GM19025 (cell line): ENCODE measurements around the gene BOD1L1.
A peak's percentile ranks its signal among the peaks of the same experiment; 100 is the strongest.

Experiments used
- ATAC-seq: cut with Tn5 transposase; IDR thresholded peaks from one replicate; pipeline ENCODE4 v1.9.1; 2021; ENCODE audit warnings: mild to moderate bottlenecking, low read depth, moderate library complexity; ENCODE audit not compliant: unreplicated experiment

Gene BOD1L1

DNA sequence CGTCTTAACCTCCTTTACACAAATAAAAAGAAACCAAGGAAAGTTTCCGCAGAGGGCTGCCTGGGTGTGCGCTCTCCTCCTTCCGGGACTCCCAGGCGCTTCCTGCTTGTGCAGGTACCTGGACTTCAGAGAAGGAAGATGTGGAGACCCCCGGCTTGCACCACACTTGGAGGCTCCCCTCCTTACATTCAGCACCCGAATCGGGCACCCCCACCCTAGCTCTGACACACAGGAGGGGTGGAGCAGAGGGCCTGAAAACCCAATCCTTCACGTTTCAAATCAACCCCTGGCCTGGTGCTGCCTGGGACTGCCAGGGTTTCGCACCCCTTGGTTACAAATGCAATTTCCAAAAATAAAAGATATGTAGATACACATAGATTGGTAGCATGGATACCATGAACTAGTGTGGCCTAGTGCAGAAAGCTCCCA lies 86.3 kb downstream of the BOD1L1 start:
- ATAC-seq = no peak

DNA sequence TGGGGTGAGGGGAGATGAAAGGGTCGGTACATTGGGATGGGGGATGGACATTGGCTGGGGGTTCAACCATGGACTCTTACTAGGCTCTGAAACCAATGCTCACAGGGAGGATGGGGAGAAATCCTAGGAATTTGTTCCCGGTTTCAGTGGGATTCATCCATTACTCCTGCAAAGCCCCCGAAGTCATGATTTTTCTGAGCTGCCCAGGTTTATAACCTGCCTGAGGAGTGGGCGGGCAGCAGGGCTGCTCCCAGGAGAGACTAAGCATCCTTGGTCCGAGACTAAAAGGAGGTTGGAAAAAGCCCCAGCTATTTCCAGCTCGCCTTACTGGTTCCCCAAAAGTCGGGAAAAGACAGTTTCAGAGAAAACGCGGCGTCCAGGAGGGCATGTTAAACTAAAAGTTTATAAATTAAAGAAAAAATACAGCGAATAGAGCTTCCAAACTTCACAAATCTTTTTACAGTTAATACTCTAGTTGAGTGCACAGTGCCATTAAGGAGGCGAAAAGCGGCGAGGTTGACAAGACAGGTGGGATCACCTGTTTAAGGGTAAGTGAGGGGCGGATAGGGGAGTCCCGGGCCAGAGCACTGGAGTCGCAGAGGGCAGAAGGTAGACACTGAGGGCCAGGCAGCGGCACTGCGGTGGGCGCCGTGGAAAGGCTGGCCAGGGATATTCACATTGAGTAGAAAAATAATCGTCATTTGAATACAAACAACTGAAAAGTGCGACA lies 86.9 kb downstream of the BOD1L1 start:
- ATAC-seq = no peak

DNA sequence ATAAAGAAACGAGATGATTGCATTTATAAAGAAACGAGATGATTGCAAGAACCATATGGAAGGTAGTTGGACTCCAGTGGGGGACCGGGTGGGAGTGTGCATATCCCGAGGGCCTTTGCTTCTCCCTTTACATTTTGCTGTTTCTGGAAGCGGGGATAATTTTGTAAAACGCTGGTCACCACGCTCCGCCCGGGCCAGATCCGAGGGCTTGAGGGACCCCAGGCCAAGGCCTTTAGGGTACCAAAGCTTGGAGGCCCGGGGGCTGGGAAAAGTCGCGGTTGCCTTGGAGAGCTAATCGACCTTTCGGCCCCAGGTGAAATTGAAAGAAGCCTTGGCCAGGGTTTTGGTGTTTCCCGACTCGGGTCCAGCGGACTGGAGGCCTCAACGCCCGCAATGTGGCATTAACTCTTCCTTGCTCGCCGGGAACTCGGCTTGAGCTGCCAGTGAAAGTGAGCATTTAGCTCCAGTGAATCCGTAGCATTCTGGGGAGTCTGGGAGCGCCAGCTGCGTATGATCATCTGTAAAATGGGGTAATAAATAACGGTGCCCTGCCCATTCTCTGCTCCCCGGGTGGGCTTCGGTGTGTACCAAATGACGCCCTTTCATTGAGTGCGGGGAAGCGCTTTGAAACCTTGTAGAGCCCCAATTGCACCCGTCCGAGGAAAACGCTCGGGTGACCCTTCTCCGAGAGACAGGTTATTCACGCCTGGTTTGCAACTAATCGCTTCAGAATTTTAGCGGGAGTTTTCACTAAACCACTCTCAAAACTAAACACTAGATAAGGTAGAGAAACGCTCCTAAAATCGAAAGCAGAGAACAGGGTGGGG lies 87.7 kb downstream of the BOD1L1 start:
- no peak for ATAC-seq

DNA sequence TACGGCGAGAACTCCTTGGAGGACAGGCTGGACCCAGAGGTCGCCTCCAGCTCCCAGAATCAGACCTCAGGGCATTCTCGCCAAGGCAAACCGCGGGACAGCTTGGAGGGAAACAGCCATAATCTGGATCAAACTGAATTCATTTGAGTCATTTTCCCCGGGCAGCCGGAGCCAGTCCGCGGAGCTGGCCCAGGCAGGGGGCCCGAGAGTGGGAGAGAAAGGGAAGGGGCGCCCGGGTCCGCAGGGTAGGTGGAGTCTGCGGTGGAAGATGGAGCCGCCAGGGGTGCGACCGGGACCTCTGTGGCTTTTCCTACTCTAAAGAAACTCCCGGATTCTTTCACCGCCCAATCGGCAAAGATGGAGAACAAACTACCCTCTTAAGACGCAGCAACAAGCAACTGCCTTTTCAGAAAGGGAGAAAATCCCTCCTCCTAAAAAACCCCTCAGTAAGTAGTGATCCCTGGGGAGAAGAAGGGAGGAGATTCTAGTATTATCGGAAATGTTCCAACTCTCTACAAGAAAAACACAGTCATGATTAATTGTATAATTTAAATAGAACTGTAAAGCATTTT lies 88.4 kb downstream of the BOD1L1 start:
- no peak for ATAC-seq

DNA sequence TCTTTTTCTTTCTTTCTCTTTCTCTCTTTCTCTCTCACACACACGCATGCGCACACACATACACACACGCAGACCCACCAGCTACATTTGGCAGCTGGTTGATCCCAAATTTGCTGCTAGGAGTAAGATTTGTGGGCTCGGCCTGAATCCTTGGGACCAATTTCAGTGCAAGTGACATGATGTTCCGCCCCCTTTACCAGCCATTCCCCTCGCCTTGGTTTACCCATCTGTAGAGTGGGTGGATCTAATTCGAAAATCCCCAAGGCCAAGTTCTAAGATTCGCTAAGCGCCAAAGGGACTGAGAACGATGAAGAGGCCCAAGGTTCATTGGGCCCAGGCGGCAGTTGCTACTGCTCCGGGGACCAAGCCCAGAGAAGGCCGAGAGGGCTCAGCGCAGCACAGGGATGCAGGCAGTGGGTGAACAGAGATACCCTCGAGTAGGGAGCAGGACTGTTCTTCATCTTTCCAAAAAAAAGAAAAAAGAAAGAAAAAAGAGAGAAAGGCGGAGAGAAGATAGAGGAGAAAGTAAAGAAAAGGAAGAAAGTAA lies 89.0 kb downstream of the BOD1L1 start:
- no peak for ATAC-seq

DNA sequence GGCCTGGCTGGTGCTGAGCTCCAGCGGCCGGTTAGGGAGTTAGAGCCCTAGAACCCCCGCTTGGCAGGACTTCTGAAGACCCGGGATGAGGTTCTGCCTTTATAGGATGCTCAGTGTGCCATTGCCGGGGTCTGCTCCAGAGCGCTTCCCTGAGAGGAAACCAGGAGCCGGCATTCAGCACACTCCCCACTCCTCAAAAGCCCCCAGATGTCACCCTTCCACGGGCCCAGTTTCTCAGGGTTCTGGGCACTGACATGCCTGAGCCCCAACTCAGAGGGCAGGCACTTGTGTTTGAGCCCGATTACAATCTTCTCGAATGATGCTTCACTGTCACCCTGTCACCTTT lies 89.7 kb downstream of the BOD1L1 start:
- no peak for ATAC-seq

DNA sequence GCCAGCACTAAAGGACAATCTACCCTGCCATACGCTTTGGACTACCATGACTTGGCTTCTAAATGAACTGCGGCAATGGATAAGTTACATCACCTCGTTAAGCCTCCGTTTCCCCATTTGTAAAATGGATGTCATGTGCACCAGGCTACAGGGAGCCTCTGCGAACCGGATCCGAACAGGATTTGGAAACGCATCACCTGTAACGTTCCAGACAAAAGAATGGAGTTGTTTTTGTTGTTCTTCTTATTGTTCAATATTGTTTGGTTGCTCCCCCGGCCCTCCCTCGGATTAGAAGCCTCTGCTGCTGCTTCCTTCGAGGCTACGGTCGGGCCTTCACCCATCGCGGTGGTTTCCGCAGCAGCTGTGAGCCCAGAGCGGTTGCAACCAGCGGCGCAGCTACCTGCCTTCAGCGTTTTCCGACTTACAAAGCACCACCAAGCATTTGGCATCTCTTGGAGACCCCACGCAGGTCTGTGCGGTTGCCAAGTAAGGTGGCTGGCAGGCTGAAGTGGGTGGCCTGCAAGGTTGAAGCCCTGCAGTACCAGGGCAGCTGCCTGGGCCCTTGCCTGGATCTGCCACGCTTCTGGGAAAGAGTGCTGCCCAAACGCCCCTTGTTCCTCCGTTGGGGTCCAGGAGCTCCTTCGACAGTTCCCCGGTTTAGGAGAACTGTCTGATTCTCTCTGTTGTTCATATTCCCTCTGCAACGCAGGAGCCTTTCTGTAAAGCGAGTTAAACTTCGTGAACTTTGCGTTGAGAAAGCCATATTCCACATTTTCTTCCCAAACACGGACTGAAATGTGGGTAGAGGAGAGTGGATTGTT lies 90.3 kb downstream of the BOD1L1 start:
- ATAC-seq = no peak

DNA sequence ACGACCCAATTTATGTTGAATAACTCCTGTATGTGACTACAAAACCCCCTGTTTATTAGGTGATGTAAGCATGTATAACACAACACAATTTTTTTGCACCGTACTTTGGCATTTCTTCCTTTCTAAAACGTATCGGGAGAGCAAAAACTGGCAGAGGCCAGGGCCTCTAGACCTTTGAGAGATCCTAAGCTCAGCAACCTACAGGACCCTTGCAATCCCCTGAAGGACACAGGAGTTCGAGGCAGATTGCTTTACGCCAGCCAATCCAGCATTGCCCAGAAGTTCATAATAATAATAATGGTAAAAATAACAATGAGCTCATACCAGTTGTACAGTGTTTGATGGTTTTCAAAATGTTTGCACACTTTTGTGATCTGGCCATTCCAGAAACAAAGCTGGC lies 90.9 kb downstream of the BOD1L1 start:
- ATAC-seq = no peak

DNA sequence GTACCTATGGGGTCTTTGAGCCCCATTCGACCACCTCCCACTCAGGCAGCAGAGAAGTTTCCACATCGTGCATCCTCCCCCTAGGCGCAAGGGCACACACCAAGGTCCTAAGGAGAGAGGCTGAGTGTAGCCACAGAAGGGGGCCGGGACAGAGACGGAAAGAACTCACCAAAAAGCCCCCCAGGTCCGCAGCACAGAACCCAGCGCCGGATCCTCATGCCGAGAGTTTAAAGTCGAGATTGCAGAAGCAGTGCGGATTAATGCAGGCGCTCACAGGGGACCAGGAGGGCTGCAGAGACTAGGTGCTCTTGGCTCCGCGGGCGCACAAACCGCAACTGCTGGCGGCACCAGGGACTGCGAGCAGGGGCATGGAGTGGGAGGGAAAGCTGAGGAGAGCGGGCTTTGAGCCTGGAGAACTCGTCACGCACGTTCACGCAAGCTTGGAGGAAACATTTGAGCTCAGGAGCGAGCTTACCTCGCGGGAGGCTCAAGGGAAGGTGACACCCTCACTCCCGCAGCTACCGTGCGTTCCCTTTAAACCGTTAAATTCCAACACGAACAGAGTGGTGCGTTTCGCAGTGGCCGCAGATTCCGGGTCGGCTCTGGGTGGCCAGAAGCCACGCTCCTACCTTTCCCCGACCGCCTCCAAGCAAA lies 91.7 kb downstream of the BOD1L1 start:
- ATAC-seq = no peak

DNA sequence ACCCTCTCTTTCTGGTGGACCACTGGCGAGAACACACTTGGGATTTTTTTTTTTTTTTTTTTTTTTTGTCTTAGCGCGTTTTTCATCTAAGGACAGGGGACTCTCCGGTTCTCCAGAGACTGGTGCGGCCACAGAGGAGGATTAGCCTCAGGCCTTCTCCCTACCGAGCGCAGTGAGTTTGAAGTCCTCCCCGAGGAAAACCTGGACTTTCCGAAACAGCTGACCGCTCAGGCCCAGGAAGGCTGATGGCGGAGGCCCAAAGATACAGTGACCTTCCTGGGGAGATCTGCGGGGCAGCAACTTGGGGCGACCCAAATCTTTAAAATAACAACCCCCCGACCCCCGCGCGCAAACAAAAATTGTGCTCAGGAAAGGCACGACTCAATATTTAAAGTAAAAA lies 92.4 kb downstream of the BOD1L1 start:
- no peak for ATAC-seq

DNA sequence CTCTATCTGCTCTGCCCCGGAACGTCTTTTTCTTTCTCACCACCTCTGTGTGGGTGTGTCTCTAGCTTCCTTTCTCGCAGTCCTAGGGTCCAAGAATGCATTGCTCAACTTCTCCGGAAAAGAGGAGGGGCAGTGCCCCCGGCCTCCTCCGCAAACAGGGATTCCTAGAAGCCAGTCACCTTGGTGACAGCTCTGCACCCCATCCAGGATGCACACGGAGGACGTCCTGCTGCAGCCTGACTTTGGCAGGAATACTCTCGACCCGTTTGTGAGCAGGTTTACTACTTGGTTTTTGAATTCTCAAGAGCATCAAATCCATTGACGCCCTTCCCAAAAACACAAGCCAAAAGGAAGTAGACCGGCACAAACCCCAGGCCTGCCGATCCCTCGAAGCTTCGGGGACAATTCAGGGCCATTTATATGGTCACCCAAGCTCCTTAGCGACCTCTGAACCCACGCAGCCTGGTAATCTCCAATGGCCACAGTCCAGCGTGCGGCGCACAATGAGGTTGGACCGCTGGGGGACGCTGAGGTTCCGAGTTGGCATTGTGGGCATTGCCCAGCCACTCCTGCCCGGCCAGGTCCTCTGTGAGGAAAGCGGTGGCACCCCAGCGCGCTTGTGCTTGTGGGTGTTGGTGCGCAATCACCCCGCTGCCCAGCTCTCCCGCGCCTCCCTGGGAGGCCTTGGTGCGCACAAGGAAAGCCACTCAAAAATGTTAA lies 93.0 kb downstream of the BOD1L1 start:
- no peak for ATAC-seq

DNA sequence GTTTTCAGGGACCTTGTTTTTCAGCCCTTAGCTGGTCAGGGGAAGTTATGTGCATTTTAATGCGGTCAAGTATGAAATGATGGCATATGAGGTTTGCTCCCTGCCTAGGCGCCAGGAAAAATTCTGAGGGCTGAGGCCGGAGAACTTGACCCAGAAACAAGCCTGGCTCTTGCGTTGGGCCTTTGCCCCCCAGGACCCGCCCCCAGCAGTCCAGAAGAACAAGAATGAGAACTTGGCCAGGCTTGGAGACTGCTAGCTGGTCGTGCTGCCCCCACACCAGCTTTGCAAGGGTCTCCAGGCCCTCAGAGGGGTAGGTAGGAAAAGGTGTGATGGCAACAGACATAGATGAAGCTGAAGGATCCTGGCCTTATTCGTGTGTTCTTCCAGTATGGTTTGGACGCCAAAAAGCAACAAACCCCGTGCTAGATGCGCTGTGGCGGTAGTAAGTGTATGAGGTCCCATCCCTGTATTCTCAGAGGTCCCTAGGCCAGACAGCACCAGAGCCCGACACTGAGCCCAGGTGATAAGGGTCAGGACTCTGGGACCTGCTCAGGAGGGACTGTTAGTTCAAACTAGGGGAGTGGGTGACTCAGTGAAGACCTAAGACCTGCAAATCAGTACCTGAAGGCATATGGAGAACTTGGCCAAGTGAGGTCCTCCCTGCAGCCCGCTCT lies 93.7 kb downstream of the BOD1L1 start:
- ATAC-seq = no peak

DNA sequence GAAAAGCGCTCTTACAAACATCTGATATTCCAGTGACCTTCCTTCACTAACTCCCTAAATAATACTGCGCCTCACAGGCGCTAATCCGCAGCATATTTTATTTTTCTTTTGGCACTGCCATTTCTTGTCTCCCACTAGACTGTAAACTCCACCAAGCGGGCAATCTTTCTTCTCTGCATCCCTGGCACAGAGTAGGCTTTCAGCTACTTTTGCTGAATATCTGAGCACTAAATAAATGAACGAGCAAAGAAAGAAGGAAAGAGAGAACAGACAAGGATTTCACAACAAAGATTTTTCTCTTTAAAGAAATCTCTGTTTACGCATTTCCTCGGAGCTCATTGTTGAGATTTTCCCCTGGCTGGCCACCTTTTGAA lies 95.9 kb downstream of the BOD1L1 start:
- ATAC-seq = no peak

DNA sequence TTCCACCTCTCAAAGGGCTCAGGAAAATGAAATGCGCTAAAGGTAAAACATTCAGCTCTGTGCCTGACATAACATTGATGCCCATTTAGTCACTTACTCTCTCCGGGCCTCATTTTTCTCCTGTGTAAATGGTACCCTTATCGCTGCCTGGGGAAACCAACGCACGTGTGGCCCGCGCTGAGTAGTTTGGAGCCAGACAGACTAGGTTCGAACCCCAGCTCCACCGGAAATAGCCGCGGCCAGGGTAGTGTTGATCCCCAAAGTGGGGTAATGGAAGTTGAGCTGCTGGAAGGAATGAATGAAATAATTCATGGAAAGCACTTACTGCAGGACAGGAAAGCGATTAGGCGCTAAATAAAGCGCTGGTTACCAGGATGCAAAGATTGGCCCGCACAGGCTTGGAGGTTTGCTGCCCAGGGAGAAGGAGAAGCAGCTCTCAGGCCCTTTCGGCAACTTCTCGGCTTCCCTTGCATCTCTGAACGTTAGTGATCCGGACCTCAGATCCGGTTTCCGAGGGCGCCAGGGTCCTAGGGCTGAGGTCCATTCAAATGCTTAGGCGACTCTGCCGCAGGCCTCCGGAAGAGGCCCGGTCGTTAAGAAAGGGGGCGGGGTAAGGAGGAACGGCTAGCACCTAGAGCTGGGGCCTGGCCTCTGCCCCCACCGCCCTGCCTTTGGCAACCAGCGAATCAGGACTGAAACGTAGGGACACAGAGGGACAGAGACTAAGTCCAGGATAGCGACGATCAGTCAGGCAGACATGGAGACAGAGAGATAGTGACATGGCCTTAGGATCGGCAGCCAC lies 96.5 kb downstream of the BOD1L1 start:
- ATAC-seq = no peak

DNA sequence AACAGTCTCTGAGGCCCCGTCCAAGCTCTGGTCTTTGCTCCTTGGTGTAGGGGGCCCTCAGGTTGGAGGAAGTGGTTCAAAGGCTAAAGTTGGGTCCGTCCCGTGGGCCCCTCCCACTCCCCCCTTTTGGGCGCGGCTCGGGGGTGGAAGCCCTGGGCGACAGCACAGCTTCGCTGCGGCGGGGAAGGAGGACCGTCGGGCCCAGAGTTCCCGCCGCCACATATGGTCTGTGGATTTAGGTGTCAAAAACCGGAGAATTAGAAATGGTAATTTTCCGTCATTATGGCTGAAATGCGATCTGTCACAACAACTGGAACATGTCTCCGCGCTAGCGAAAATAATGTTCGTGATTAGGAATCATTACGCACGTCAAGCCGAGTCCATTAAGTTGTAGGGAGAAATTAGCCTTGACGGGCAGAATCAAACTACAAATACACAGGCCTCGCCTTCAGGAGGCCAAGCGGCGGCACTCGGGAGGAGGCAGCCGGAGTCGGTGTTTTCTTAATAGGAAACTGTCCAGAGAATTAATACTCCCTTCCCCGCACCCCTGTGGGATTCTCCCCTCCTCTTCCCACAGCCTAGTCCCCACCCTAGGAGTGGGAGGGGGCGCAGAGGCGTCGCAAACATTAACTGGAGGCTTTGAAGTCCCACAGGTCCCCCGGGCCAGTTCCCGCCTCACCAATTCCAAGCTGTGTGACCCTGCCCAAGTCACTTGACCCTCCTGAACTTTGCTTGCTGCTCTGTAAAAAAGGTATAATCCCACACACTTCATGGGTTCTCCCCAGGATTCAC lies 98.2 kb downstream of the BOD1L1 start:
- ATAC-seq = no peak

DNA sequence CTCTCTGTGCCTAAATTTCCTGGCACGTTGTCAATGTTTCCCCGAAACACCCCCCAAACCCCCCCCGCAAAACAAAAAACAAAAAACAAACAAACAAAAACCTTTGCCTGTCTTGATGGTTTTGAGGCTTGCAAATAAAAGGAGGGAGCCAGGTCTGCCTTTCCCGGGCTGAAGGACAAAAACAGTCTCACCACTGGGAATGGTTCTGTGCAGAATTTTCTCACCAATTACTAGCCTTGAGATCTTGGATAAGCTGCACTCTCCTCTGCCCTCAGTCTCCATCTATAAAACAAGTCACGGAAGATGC lies 98.8 kb downstream of the BOD1L1 start:
- ATAC-seq = no peak

DNA sequence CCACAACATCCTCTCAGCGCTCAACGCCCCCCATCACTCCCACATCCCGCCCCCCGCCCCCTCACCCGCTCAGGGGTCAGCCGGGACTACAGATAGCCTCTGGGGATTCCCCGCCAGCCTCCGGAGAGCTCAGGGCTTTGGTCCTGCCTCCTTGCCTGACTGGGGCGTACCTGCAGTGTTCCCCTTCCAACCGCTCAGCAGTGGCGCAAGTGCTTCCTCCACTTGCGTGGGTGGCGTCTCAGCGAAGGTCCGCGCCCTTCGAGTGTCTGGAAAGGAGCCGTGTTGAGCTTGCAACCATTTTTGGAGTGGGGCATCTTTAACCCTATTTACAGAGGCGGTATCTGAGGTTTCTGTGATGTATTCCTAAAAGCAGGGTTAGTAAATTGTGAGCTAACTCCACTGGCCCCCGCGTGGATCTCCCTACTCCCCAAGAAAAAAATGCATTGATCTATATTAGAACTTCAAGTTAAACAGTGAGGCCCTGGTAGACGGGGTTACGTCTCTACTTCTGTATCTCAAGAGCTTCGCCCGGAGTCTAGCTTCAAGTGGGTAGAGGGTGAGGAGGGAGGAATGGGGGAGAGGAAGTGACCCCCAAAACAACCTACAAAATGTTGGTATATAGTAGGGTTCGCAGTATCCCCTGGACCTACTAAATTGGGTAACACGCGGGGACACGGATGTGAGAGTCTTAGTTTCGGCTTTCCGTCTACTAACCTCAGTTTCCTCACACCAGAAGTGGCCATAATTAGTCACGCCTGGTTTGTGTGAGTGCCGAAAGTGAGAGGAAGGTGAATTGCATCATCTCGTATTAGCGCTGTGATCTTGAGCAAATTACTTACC lies 99.3 kb downstream of the BOD1L1 start:
- peak; percentile 72 for ATAC-seq
